ENCODE data around the gene LMF2.

- TF ChIP-seq USF2 (IDR thresholded peaks at IDR 0.05; ENCODE audit: borderline replicate concordance, low read depth, low read length) (no peak), YY1 (IDR thresholded peaks at IDR 0.05; ENCODE audit: low read depth) (no peak), CTCF (IDR thresholded peaks at IDR 0.05) (no peak), REST (IDR thresholded peaks at IDR 0.05; ENCODE audit: low read depth, low read length) (no peak), IRF3 (IDR thresholded peaks at IDR 0.05; ENCODE audit: low read depth, low read length) (no peak), ELF1 (IDR thresholded peaks at IDR 0.05) (no peak), POLR2AphosphoS5 (IDR thresholded peaks at IDR 0.05; ENCODE audit: low read depth, low read length) (no peak), MAX (IDR thresholded peaks at IDR 0.05; ENCODE audit: low read depth) (no peak), EP300 (IDR thresholded peaks at IDR 0.05; ENCODE audit: borderline replicate concordance in 1 of 2, low read depth in 1 of 2, low read length in 1 of 2) (no peak), GABPA (IDR thresholded peaks at IDR 0.05; ENCODE audit: low read depth) (no peak), MXI1 (IDR thresholded peaks at IDR 0.05; ENCODE audit: low read depth, low read length) (no peak)
Observed at GRCh38 chr22:50473088-50473487, 34.4 kb downstream of the LMF2 start.
